Esophagus muscularis mucosa (tissue), 3 donors: Measurements from ENCODE around the gene RNF8.

Experiments used
- POLR2A ChIP-seq: fragments of 450-650 bp; IDR thresholded peaks from one replicate; pipeline ENCODE4 v1.6.1; 2017; ENCODE audit warnings: antibody characterized with exemption, moderate library complexity, mild to moderate bottlenecking, low read depth
- POLR2AphosphoS5 ChIP-seq, 2 donors: sonication (generic); formaldehyde crosslinking; IDR thresholded peaks; one replicate each; pipeline ENCODE4 v1.6.1; 2017; ENCODE audit warnings: antibody characterized with exemption in 2 of 2
- TF ChIP-seq, protein P1 (sequence below), 3 experiments: fragments of 200-600 bp in 2 of 3; fragments of 450-650 bp in 1 of 3; sonication (generic) in 2 of 3; IDR thresholded peaks; one replicate each; pipeline ENCODE4 v1.5.1; 2017 to 2019; ENCODE audit warnings: antibody characterized with exemption in 3 of 3, mild to moderate bottlenecking in 2 of 3, moderate library complexity in 1 of 3

DNA sequence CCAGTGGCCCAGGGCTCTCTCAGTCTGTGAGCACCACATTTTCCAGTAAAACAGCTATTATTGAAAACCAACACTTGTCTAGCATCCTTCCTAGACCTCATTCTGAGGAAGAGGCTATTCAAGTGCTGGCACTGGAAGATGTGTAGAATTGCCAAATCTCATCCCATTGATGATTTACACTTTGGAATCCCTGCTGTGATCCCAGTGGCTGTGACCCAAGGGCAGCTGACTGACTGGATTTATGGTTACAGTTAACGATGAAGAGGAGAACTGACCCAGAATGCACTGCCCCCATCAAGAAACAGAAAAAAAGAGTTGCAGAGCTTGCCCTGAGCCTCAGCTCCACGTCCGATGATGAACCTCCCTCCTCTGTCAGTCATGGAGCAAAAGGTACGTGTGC lies 81.6 kb downstream of the RNF8 start:
- TF ChIP-seq POLR2A (no peak), POLR2AphosphoS5 (IDR thresholded peaks at IDR 0.05) (no peak)
- TF ChIP-seq, protein P1, sequence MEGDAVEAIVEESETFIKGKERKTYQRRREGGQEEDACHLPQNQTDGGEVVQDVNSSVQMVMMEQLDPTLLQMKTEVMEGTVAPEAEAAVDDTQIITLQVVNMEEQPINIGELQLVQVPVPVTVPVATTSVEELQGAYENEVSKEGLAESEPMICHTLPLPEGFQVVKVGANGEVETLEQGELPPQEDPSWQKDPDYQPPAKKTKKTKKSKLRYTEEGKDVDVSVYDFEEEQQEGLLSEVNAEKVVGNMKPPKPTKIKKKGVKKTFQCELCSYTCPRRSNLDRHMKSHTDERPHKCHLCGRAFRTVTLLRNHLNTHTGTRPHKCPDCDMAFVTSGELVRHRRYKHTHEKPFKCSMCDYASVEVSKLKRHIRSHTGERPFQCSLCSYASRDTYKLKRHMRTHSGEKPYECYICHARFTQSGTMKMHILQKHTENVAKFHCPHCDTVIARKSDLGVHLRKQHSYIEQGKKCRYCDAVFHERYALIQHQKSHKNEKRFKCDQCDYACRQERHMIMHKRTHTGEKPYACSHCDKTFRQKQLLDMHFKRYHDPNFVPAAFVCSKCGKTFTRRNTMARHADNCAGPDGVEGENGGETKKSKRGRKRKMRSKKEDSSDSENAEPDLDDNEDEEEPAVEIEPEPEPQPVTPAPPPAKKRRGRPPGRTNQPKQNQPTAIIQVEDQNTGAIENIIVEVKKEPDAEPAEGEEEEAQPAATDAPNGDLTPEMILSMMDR (IDR thresholded peaks at IDR 0.05) = no peak
